Endothelial cell of umbilical vein (primary cell): ENCODE results near the gene TAS1R1. TPM values are rescaled to one million over a fixed set of nuclear protein-coding genes. Genes with fewer than 3 reads are reported as not detected.

Experiments used
- BruUV-seq: library from RNA; stranded (reverse); fragments of 400-500 nt; replicated peaks from 2 replicates; lab custom pipeline; 2021; lab: Mats Ljungman, UMichigan
- CTCF ChIA-PET: fragments of 300-600, 350-600 bp; sonication (Branson Sonifier 250); formaldehyde crosslinking; loops from one replicate; lab custom pipeline; 2021; ENCODE audit warnings: antibody characterized with exemption, inconsistent platforms; lab: Charles Lee
- POLR2A ChIA-PET: fragments of 300-600, 350-600 bp; sonication (Branson Sonifier 250); formaldehyde crosslinking; loops from one replicate; lab custom pipeline; 2021; ENCODE audit warnings: antibody characterized with exemption, inconsistent platforms; lab: Charles Lee
- DNase-seq: peaks from one replicate; pipeline ENCODE4 v3.0.0-alpha.2; 2011; ENCODE audit warnings: low read depth, low spot score
- FAIRE-seq: peaks from 2 replicates; lab custom pipeline; 2011; peaks lifted over from hg19 to GRCh38; lab: Jason Lieb, UNC
- H2AFZ ChIP-seq: 2 replicates; pipeline ENCODE4 v1.6.0; 2012; ENCODE audit warnings: low read depth, low read length, control low read depth, inconsistent platforms
- H3K27ac ChIP-seq: 2 replicates; pipeline ENCODE4 v1.5.1; 2011; ENCODE audit warnings: low read depth, mild to moderate bottlenecking, control low read depth, low read length, moderate library complexity; ENCODE audit not compliant: insufficient read depth
- H3K27me3 ChIP-seq, 2 experiments: 2 replicates each; pipeline versions ENCODE4 v1.6.0 to v1.6.1; 2011; ENCODE audit warnings: low read length in 2 of 2, mixed read lengths in 1 of 2; ENCODE audit not compliant: control insufficient read depth in 2 of 2, insufficient read depth in 2 of 2
- H3K36me3 ChIP-seq, 2 experiments: 2 replicates in 1 of 2; 3 replicates in 1 of 2; pipeline ENCODE4 v1.5.1; 2011; ENCODE audit warnings: low read length in 2 of 2, mild to moderate bottlenecking in 1 of 2, moderate library complexity in 1 of 2; ENCODE audit not compliant: control insufficient read depth in 2 of 2, insufficient read depth in 2 of 2; ENCODE audit errors: extremely low read depth in 1 of 2
- H3K4me1 ChIP-seq: 3 replicates; pipeline ENCODE4 v1.5.1; 2011; ENCODE audit warnings: mild to moderate bottlenecking, low read length; ENCODE audit not compliant: control insufficient read depth, insufficient read depth; ENCODE audit errors: extremely low read depth
- H3K4me2 ChIP-seq: 2 replicates; pipeline ENCODE4 v1.6.1; 2011; ENCODE audit warnings: low read length, control low read depth, mixed read lengths; ENCODE audit not compliant: insufficient read depth
- H3K4me3 ChIP-seq, 3 experiments: fragments of 200-600 bp in 1 of 3; sonication (generic), shearing (Covaris generic) in 1 of 3; replicated peaks in 1 of 3; 2 replicates each; pipeline ENCODE4 v1.5.1; 2011 to 2016; ENCODE audit warnings: control low read depth in 3 of 3, low read length in 3 of 3, mild to moderate bottlenecking in 2 of 3, inconsistent platforms in 1 of 3, low read depth in 1 of 3, moderate library complexity in 1 of 3; ENCODE audit not compliant: insufficient read depth in 1 of 3
- H3K79me2 ChIP-seq: 2 replicates; pipeline ENCODE4 v1.6.0; 2012; ENCODE audit warnings: low read length, inconsistent platforms; ENCODE audit not compliant: control insufficient read depth, insufficient read depth
- H3K9ac ChIP-seq: replicated peaks from 2 replicates; pipeline ENCODE3; 2011; ENCODE audit warnings: low read length, control low read depth; ENCODE audit not compliant: insufficient read depth; ENCODE audit errors: extremely low read depth
- H3K9me1 ChIP-seq: replicated peaks from 3 replicates; pipeline ENCODE4 v1.6.0; 2011; ENCODE audit warnings: mild to moderate bottlenecking, low read length; ENCODE audit not compliant: control insufficient read depth, insufficient read depth; ENCODE audit errors: extremely low read depth
- H3K9me3 ChIP-seq: replicated peaks from 2 replicates; pipeline ENCODE4 v1.5.1; 2012; ENCODE audit warnings: low read length, inconsistent platforms; ENCODE audit not compliant: control insufficient read depth, insufficient read depth
- H4K20me1 ChIP-seq: replicated peaks from 2 replicates; pipeline ENCODE3; 2011; ENCODE audit warnings: mild to moderate bottlenecking, low read length; ENCODE audit not compliant: control insufficient read depth, insufficient read depth; ENCODE audit errors: extremely low read depth
- EZH2 ChIP-seq: IDR thresholded peaks from 2 replicates; pipeline ENCODE4 v1.6.1; 2012; ENCODE audit warnings: borderline replicate concordance, low read depth, mild to moderate bottlenecking, moderate library complexity, low read length, inconsistent platforms; ENCODE audit not compliant: severe bottlenecking
- FOS ChIP-seq: IDR thresholded peaks from 2 replicates; pipeline ENCODE4 v1.6.1; 2011; ENCODE audit warnings: mild to moderate bottlenecking, low read length, moderate library complexity, borderline replicate concordance; ENCODE audit not compliant: insufficient read depth
- GATA2 ChIP-seq: IDR thresholded peaks from 2 replicates; pipeline ENCODE4 v1.7.0; 2011; ENCODE audit warnings: low read depth, mild to moderate bottlenecking, moderate library complexity, mixed read lengths, low read length; ENCODE audit not compliant: insufficient read length, insufficient read depth
- POLR2A ChIP-seq: IDR thresholded peaks from 2 replicates; pipeline ENCODE4 v1.6.1; 2012; ENCODE audit warnings: low read depth, mild to moderate bottlenecking, control low read depth, low read length
- POLR2AphosphoS5 ChIP-seq: IDR thresholded peaks from 2 replicates; pipeline ENCODE4 v1.6.1; 2012; ENCODE audit warnings: low read depth, mild to moderate bottlenecking, control low read depth, low read length, moderate library complexity; ENCODE audit not compliant: insufficient read depth
- dilution Hi-C: fragments of 300-500 bp; cut with MboI; formaldehyde crosslinking; loops from one replicate; pipeline ENCODE4 v1.15.0; 2019; ENCODE audit warnings: low sequenced_read_pairs; ENCODE audit not compliant: extremely low pct_ligation_motif_present
- intact Hi-C: fragments of 100-400 bp; cut with micrococcal nuclease; formaldehyde crosslinking; loops from one replicate; pipeline ENCODE4 v1.10.0; 2022
- polyA plus RNA-seq, 4 experiments: library from polyadenylated mRNA; depleted of rRNA in 3 of 4; stranded (reverse) in 3 of 4; unstranded in 1 of 4; fragments of >200 nt; gene quantifications; 2 replicates each; pipeline versions ENCODE4 v1.2.1 to v1.2.3, GENCODE V29; 2011 to 2012; ENCODE audit warnings: missing spikeins in 1 of 4
- total RNA-seq: library from RNA; stranded (reverse); gene quantifications from 2 replicates; pipeline ENCODE4 v1.2.3, GENCODE V29; 2021
- TF ChIP-seq, protein P1 (sequence below): IDR thresholded peaks from 2 replicates; pipeline ENCODE4 v1.6.1; 2011; ENCODE audit not compliant: insufficient read depth, insufficient read length
- TF ChIP-seq, protein P2 (sequence below), 2 donors: IDR thresholded peaks; 1 replicate in 1 of 2; 2 replicates in 1 of 2; pipeline ENCODE4 v1.5.1; 2011; ENCODE audit warnings: low read length in 2 of 2, mild to moderate bottlenecking in 2 of 2, moderate library complexity in 2 of 2, control low read depth in 1 of 2, inconsistent platforms in 1 of 2, low read depth in 1 of 2; ENCODE audit not compliant: insufficient read depth in 1 of 2; ENCODE audit errors: extremely low read depth in 1 of 2

The TAS1R1 gene
- total and polyA plus RNA-seq, 2 donors (not counting 3 experiments of a cell fraction or from before 2014, with no cell fraction given) = not detected

DNA sequence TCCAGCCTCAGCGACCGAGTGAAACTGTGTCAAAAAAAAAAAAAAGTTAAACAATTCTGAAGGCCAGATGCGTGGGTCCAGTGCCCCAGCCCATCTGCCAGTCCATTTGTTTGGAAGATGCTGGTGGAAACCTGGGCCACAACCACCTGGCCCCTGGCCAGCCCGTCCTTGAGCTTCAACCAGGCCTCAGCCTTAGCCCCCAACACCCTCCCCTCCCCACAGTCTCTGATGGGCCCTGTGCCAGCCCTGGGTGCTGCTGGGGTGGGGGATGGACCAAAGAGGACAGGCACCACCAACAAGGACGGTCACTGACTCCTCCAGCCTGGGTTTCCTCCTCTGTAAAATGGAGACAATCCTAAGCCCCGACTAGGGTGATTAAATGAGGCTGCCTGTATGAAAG, 44.1 kb upstream of the TAS1R1 start:
- no peaks in the 10 kb centered on the region for H3K79me2 ChIP-seq
- H3K4me2 ChIP-seq = no peak overlapping the region
- H3K27me3 ChIP-seq = no peaks in the 10 kb centered on the region
- H2AFZ ChIP-seq = no peak overlapping the region
- H3K9me1 ChIP-seq = no peaks in the 10 kb centered on the region
- DNase-seq (no peak), FAIRE-seq (no peak)
- BruUV-seq = no TSS peak
- no peaks in the 10 kb centered on the region for H3K4me1 ChIP-seq
- no peaks in the 10 kb centered on the region for H4K20me1 ChIP-seq
- H3K4me3 ChIP-seq = no peak overlapping the region
- TF ChIP-seq GATA2 (no peak), EZH2 (no peak), POLR2AphosphoS5 (no peak), FOS (no peak), POLR2A (no peak)
- TF ChIP-seq, protein P1, sequence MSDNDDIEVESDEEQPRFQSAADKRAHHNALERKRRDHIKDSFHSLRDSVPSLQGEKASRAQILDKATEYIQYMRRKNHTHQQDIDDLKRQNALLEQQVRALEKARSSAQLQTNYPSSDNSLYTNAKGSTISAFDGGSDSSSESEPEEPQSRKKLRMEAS = no peak
- TF ChIP-seq, protein P2, sequence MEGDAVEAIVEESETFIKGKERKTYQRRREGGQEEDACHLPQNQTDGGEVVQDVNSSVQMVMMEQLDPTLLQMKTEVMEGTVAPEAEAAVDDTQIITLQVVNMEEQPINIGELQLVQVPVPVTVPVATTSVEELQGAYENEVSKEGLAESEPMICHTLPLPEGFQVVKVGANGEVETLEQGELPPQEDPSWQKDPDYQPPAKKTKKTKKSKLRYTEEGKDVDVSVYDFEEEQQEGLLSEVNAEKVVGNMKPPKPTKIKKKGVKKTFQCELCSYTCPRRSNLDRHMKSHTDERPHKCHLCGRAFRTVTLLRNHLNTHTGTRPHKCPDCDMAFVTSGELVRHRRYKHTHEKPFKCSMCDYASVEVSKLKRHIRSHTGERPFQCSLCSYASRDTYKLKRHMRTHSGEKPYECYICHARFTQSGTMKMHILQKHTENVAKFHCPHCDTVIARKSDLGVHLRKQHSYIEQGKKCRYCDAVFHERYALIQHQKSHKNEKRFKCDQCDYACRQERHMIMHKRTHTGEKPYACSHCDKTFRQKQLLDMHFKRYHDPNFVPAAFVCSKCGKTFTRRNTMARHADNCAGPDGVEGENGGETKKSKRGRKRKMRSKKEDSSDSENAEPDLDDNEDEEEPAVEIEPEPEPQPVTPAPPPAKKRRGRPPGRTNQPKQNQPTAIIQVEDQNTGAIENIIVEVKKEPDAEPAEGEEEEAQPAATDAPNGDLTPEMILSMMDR (IDR thresholded peaks at IDR 0.05; ENCODE audit: extremely low read depth in 1 of 2, insufficient read depth in 1 of 2, low read depth in 1 of 2, low read length in 2 of 2) = no peak
- intact Hi-C loops = no loop called here
- dilution Hi-C loops = no loop called here
- ChIA-PET POLR2A (no interaction called here), CTCF (no interaction called here)
- H3K27ac ChIP-seq = no peak overlapping the region
- H3K9me3 ChIP-seq = no peaks in the 10 kb centered on the region
- no peak overlapping the region for H3K9ac ChIP-seq
- H3K36me3 ChIP-seq = no peaks in the 10 kb centered on the region
